Spleen (tissue), 11 donors: ENCODE measurements around the gene MMGT1. TPM values are rescaled to one million over a fixed set of nuclear protein-coding genes. Genes with fewer than 3 reads are reported as not detected.
A peak's percentile ranks its signal among the peaks of the same experiment; 100 is the strongest.
"Not testable (repeated sequence)": the region's sequence is repeated elsewhere in the genome, so short reads cannot be mapped to it uniquely, and the experiment has no call there.

Source experiments
- DNase-seq: peaks from one replicate; pipeline ENCODE4 v3.0.0-alpha.2; 2020
- H3K27ac ChIP-seq, 8 donors: fragments of 200-600 bp; sonication (generic) in 7 of 8; 1 replicate in 4 of 8; 2 replicates in 4 of 8; pipeline versions ENCODE4 v1.5.0 to v1.8.0; 2016 to 2021; ENCODE audit warnings: inconsistent platforms in 4 of 8, mild to moderate bottlenecking in 4 of 8, moderate library complexity in 1 of 8
- H3K27me3 ChIP-seq, 7 donors: fragments of 200-600 bp; sonication (generic) in 6 of 7; replicated peaks in 1 of 7; 1 replicate in 4 of 7; 2 replicates in 3 of 7; pipeline versions ENCODE4 v1.5.0 to v1.8.0; 2016 to 2021; ENCODE audit warnings: inconsistent platforms in 3 of 7, mild to moderate bottlenecking in 1 of 7
- H3K36me3 ChIP-seq, 6 donors: fragments of 200-600 bp; sonication (generic) in 5 of 6; 1 replicate in 4 of 6; 2 replicates in 2 of 6; pipeline versions ENCODE4 v1.5.0 to v1.8.0; 2016 to 2021; ENCODE audit warnings: inconsistent platforms in 2 of 6
- H3K4me1 ChIP-seq, 6 donors: fragments of 200-600 bp; sonication (generic) in 5 of 6; 1 replicate in 3 of 6; 2 replicates in 3 of 6; pipeline versions ENCODE4 v1.5.0 to v1.8.0; 2016 to 2021; ENCODE audit warnings: inconsistent platforms in 3 of 6
- H3K4me3 ChIP-seq, 8 donors: fragments of 200-600 bp; sonication (generic) in 7 of 8; 1 replicate in 4 of 8; 2 replicates in 4 of 8; pipeline versions ENCODE4 v1.5.0 to v1.8.0; 2016 to 2021; ENCODE audit warnings: inconsistent platforms in 4 of 8, mild to moderate bottlenecking in 4 of 8, moderate library complexity in 2 of 8
- H3K9me3 ChIP-seq, 8 donors: fragments of 200-600 bp; sonication (generic) in 7 of 8; 1 replicate in 4 of 8; 2 replicates in 4 of 8; pipeline versions ENCODE4 v1.5.0 to v1.8.0; 2016 to 2021; ENCODE audit warnings: inconsistent platforms in 4 of 8
- CTCF ChIP-seq, 11 experiments: fragments of 200-600 bp in 7 of 11; fragments of 450-650 bp in 4 of 11; sonication (generic) in 4 of 11; IDR thresholded peaks in 8 of 11; conservative IDR thresholded peaks in 3 of 11; 1 replicate in 7 of 11; 2 replicates in 4 of 11; pipeline versions ENCODE4 v1.4.0 to v1.8.0; 2016 to 2021; ENCODE audit warnings: antibody characterized with exemption in 11 of 11, inconsistent platforms in 4 of 11, mild to moderate bottlenecking in 1 of 11
- POLR2A ChIP-seq, 3 donors: fragments of 450-650 bp; IDR thresholded peaks; one replicate each; pipeline ENCODE4 v1.5.1; 2017; ENCODE audit warnings: antibody characterized with exemption in 3 of 3, mild to moderate bottlenecking in 1 of 3
- POLR2AphosphoS5 ChIP-seq, 3 donors: sonication (generic); formaldehyde crosslinking; IDR thresholded peaks; one replicate each; pipeline ENCODE4 v1.5.1; 2017; ENCODE audit warnings: antibody characterized with exemption in 3 of 3
- WGBS, 5 donors: extraction: QIAGEN DNeasy Blood & Tissue Kit in 3 of 5; methylation state at CpG; one replicate each; pipeline versions ENCODE4 v1.1.5 to v1.1.7; 2013 to 2018; 5-methylcytosine and 5-hydroxymethylcytosine counted together
- intact Hi-C: fragments of 100-400 bp; cut with DNase I; formaldehyde crosslinking; loops from one replicate; pipeline ENCODE4 v1.15.0; 2023; ENCODE audit warnings: low total_unique reads
- polyA plus RNA-seq, 3 donors: library from polyadenylated mRNA; stranded (reverse); fragments of 200-250 nt; gene quantifications; one replicate each; pipeline ENCODE4 v1.2.1, GENCODE V29; 2013
- total RNA-seq, 7 donors: library from RNA; depleted of rRNA in 3 of 7; stranded (reverse); fragments of >200 nt in 3 of 7; fragmentation: NEBNext Ultra II Directional in 4 of 7; extraction: Animal tissue kit (Norgen Biotek cat#: 25700) in 4 of 7; gene quantifications; one replicate each; pipeline versions ENCODE4 v1.1.0 to v1.2.1, GENCODE V29; 2016 to 2021
- donor health status: healthy with polysubstance abuse.
- donor health status: DM: no; HTN: no; CAD: no; lungs with moderate emphysema.
- donor health status: DM: no; HTN: no; CAD: no.
- donor health status: Bipolar disorder and iron deficiency.
- donor health status: healthy.
- donor health status: DM: no; HTN: no; CAD: no.
- donor health status: DM: yes; HTN: yes; CAD: no.

The MMGT1 gene
- total and polyA plus RNA-seq, 10 donors, result 2.5 to 25.7 (median 19.0) TPM

- TF ChIP-seq CTCF (IDR thresholded peaks at IDR 0.05 in 8 of 11, conservative IDR thresholded peaks at IDR 0.05 in 3 of 11) (peak in 9 of 11 experiments; percentile 32 to 73 (median 66)), POLR2A (IDR thresholded peaks at IDR 0.05) (no peak), POLR2AphosphoS5 (IDR thresholded peaks at IDR 0.05) (no peak)
- intact Hi-C loops, result no loop called here
- no peak for DNase-seq
- no peaks in the 10 kb centered on the region for H3K36me3 ChIP-seq
- peaks cover 0 to 7% (median 0%) of the 10 kb centered on the region in 8 donors for H3K9me3 ChIP-seq
- WGBS, 5 donors, result 42 to 58% (median 52%) methylated on average over 18 to 19 of the region's 19 CpGs
- no peaks in the 10 kb centered on the region for H3K4me1 ChIP-seq
- no peaks in the 10 kb centered on the region for H3K27me3 ChIP-seq
- no peak overlapping the region for H3K27ac ChIP-seq
- H3K4me3 ChIP-seq, result no peak overlapping the region
Measured at GRCh38 chrX:135931644-135932487, 41.9 kb downstream of the MMGT1 start.

GRCh38 chrX:135927897-135928296, 45.9 kb downstream of the MMGT1 start:
- Histone ChIP-seq H3K9me3 (no peaks in the 10 kb centered on the region), H3K36me3 (no peaks in the 10 kb centered on the region), H3K4me1 (no peaks in the 10 kb centered on the region), H3K27me3 (peaks cover 0 to 7% (median 0%) of the 10 kb centered on the region in 7 donors), H3K27ac (no peak overlapping the region), H3K4me3 (no peak overlapping the region)
- DNase-seq, result no peak
- no peak for TF ChIP-seq POLR2A (IDR thresholded peaks at IDR 0.05)
- no peak for TF ChIP-seq POLR2AphosphoS5 (IDR thresholded peaks at IDR 0.05)
- no peak for TF ChIP-seq CTCF (IDR thresholded peaks at IDR 0.05 in 8 of 11, conservative IDR thresholded peaks at IDR 0.05 in 3 of 11)
- intact Hi-C loops, result no loop called here
- WGBS, 5 donors, result 38 to 78% (median 66%) methylated on average over 2 of the region's 2 CpGs

GRCh38 chrX:135923353-135923752, 50.4 kb downstream of the MMGT1 start:
- no peak for TF ChIP-seq POLR2AphosphoS5 (IDR thresholded peaks at IDR 0.05)
- no peak for TF ChIP-seq CTCF (IDR thresholded peaks at IDR 0.05 in 8 of 11, conservative IDR thresholded peaks at IDR 0.05 in 3 of 11)
- TF ChIP-seq POLR2A (IDR thresholded peaks at IDR 0.05), result no peak
- no peaks in the 10 kb centered on the region for H3K4me1 ChIP-seq
- peaks cover 0 to 7% (median 0%) of the 10 kb centered on the region in 7 donors for H3K27me3 ChIP-seq
- intact Hi-C loops, result no loop called here
- H3K36me3 ChIP-seq, result no peaks in the 10 kb centered on the region
- no peak overlapping the region for H3K27ac ChIP-seq
- WGBS, 5 donors, result 53 to 90% (median 88%) methylated on average over 4 to 5 of the region's 5 CpGs
- no peak for DNase-seq
- H3K9me3 ChIP-seq, result no peaks in the 10 kb centered on the region
- no peak overlapping the region for H3K4me3 ChIP-seq

- H3K4me1 ChIP-seq, H3K4me3 ChIP-seq, DNase-seq, H3K27ac ChIP-seq, H3K9me3 ChIP-seq, intact Hi-C loops, H3K36me3 ChIP-seq: not testable (repeated sequence)
- H3K27me3 ChIP-seq, result peaks cover 0 to 13% (median 0%) of the 10 kb centered on the region in 7 donors
- 14 to 75% (median 43%) methylated on average over 1 of the region's 1 CpG for WGBS, 5 donors
Measured at GRCh38 chrX:135920516-135920915, 53.3 kb downstream of the MMGT1 start.
